Effector CD8-positive, alpha-beta T cell (primary cell): ENCODE results near the gene FDX1.

ENCODE experiments used
- DNase-seq: peaks from one replicate; lab custom pipeline; 2025; lab: John Stamatoyannopoulos, UW

Gene FDX1

DNA sequence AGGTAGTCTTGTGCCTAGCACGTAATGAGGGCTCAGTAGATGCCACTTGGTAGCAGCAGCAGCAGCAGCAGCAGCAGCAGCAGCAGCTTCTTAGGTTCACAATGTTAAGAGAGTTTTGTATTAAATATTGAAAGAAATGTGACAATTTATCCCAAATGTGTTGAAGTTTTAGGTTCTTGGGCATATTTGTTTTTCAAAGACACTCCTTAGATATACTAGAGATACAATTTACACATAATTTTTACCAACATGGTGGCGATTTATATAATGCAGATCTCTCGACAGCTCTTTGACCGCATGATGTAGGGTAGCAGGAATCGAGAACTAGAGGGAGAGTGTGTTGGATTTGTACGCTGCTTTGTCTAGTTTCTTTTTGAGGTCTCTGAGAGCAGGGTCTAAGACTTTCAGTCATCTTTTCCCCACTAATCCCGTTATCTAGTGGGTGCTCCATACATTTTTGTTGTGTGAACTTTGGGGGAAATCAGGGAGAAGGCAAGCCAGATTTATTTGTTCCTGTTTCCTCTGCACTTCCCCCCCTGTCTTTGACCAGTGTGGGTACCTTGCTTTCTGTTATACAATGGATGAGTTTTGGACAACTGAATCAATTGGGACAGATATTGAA lies 1.4 kb downstream of the FDX1 start:
- no peak for DNase-seq

DNA sequence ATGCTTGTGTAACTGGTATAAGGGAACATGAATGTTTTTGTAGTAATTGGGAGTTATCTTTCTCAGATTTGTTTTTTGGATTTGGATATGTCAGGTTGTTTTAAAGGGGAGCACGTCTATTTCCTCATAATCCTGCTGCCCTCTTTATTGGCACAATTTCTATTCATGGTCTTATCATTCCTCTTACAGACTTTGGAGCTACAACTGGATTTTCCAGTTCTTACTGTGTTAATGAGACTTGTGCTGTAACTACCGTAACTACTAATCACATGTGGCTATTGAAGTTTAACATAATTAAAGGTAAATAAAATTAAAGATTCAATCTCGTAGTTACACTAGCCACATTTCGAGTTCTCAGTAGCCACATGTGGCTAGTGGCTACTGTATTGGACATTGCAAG lies 1.9 kb downstream of the FDX1 start:
- no peak for DNase-seq

DNA sequence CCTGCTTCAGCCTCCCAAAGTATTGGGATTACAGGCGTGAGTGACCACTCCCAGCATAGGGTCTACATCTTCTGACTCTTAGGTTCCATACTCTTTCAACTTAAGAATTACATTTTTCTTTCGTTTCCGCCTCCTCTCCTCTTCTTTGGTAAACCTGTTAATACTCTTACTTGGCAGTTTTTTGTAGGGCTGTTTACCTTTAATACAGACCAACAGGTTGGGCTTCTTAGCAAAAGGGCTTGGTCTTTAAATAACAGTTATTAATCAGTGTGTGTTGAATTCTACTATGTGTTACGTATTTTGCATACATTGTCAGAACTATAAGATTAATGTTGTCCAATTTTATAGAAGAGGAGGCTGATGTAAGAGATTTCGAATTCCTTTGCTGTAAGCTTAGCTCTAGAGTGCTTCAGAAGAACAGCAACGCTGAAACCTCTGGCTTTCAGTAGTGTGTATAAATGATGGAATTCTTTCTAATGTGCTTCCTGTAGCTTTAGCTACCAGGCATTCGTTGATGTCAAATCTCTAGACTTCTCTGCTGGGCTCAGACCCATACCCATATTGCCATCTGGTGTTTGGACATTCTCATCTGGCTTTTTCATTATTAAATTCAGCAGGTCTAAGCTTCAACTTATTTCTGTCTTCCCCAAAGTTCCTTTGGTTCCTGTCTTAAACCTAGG lies 3.1 kb downstream of the FDX1 start:
- no peak for DNase-seq

DNA sequence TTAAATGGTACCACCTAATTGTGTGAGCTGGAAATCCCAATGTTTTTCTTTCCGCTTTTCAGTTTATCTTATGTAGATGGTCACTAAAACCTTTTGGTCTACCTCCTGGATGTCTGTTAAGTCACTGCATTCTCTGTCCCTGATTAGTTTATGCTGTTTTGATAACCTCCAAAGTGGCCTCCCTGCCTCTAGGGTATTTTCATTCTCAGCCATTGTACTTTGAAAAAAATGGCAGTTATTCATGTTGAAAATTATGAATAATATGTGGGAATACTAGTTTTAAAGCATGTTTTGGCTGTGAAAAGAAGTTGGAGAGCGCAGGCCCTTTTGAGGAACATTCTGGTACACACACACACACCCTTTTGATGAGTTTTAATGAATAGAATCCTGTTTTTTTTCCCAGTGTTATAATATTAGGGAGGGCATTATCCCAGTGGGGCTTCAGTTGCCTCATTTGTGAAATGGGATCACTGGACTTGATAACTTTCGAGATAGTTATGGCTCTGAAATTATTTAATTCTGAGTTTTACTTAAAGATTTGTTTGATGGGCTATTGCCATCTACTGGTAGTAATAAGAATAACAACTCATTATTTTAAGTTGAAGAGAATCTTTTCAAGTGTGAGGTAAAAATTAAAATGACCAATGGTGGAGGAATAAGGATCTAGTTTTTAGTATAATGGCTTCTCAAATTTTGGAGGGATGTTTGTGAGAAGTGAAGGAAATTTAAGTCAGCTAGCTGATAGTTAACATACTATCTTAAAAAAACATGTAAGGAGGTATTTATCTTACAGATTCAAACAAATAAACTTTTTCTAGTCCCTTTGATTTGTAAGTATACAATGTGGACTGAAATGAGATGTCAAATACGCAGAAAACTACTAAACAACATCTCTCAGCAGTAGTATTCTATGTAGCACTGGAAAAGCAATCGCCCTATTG lies 3.9 kb downstream of the FDX1 start:
- DNase-seq, result no peak

DNA sequence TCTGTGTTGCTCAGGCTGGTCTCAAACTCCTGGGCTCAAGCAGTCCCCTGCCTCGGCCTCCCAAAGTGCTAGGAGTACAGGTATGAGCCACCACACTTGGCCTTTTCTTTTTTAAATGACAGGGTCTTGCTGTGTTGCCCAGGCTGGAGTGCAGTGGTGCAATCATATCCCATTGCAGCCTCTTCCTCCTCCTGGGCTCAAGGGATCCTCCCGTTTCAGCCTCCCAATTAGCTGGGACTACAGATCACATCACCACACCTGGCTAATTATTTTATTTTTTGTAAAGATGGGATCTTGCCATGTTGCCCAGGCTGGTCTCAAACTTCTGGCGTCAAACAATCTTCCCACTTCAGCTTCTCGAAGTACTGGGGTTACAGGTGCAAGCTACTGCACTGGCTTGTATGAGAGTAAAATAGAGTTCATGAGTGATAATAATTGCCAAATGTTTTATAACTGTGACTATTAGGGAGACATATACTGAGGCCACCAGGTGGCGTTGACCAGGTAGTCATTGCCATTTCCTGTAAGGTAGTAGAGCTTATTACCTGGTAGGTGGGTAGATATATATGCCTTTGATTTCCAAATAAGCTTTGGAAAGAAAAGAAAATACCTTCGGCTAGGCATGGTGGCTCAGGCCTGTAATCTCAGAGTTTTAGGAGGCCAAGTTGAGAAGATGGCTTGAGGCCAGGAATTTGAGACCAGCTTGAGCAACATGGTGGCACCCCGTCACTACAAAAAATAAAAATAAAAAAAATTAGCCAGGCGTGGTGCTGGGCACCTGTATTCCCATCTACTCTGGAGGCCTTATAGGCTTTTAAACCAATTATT lies 5.4 kb downstream of the FDX1 start:
- no peak for DNase-seq

DNA sequence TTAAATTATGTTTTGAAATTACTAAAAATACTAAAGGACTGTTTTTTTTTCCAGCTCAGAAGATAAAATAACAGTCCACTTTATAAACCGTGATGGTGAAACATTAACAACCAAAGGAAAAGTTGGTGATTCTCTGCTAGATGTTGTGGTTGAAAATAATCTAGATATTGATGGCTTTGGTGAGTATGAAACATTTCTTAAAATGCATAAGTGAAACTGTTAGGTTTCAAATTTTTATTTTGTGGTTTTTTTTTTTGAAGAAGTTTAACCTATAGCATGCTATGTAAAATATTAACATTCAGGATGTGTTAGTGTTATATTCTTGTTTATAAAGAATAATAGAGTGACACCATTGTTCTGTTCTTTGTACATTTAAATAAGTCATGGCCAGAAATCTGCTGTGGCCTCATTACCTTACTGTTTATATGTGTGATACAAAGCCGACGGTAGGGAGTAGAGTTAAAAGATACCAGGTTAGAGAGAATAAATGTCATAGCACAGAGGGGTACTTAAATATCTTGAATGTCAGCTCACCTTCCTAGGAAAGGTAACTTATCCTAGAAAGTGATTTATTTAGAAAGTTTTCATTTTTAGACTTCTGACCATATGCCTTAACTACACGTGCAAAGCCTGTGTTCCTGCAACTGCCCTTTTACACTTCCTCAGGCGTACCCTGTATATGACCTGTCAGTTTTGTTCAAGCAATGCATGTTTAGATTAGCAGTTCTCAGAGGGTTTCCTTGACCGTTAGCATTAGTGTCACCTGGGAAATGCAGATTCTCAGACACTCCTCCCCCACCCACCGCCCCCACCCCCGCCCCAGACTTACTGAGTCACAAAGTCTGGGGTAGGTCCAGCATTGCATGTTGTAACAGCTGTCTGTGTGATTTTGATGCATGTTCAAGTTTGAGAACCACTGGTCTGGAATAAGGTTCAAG lies 6.3 kb downstream of the FDX1 start:
- no peak for DNase-seq

DNA sequence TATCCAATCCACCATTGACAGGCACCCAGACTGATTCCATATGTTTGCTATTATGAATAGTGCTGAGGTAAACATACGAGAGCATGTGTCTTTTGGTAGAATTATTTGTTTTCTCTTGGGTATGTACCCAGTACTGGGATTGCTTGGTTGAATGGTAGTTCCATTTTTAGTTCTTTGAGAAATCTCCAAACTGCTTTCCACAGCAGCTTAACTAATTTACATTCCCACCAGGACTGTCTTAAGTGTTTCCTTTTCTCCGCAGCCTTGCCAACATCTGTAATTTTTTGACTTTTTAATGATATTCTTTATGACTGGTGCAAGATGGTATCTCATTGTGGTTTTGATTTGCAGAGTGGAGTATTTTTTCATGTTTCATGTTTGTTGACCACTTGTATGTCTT lies 8.3 kb downstream of the FDX1 start:
- DNase-seq, result no peak

DNA sequence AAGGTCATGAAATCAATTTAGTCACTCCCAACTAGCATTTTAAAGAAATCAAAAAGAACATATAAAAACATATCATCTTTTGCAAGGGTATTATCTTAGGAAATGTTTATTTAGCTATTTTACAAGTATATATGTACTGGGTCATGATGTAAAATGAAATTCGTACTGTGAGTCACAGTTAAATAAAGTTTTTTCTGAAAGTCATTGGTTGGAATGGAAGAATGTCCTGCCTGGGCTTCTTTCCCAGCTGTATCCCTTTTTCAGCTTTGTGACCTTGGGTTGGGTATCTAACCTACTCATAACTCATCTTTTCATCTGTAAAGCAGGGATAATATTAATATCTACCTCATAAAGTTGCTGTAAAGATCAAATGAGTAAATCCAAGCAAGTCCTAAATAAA lies 15.7 kb downstream of the FDX1 start:
- no peak for DNase-seq

DNA sequence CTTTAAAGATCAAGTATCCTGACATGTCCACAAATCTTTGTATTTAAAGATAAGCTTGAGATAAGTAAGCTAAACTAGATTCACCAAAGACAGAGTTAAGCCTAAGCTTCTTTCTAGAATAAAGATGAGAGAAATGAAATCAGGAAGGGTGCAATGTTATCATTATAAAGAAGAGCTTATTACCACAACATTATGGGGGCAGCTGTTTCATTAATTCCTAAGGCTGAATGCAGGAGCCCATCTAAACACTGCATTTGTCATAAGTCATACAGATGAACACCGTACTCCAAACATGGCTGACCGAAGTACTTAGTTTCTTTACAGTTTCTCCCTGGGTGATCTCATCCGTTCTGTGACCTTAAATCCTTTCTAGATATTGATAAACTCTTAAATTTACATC lies 16.3 kb downstream of the FDX1 start:
- DNase-seq, result no peak

DNA sequence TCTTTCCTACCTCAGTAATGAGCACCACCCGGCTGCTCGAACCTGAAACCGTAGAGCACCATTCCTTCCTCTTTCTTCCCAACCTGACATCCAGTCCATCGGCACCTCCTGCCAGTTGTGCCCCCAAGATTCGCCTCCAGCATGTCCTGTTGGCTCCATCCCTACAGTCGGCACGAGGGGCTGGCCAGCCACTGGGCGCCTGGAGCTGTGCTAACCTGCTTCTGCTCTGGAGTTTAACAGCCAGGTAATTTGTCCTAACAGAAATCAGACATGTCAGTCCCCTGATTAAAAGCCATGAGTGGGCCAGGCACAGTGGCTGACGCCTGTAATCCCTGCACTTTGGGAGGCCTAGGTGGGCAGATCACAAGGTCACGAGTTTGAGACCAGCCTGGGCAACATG lies 16.8 kb downstream of the FDX1 start:
- no peak for DNase-seq

DNA sequence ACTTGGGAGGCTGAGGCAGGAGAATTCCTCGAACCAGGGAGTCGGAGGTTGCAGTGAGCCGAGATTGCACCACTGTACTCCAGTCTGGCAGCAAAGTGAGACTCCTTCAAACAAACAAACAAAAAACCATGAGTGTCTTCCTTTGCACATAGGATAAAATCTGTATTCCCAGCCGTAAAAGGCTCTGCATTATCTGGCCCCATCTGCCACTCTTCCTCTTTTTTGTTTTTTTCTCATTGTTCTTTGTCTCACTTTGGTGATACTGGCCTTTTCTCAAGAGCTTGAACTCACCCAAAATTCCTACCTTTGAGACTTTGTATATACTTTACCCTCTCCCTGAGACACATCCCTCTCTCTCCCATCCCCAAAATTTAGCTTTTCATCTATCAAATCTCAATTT lies 17.6 kb downstream of the FDX1 start:
- DNase-seq, result no peak

DNA sequence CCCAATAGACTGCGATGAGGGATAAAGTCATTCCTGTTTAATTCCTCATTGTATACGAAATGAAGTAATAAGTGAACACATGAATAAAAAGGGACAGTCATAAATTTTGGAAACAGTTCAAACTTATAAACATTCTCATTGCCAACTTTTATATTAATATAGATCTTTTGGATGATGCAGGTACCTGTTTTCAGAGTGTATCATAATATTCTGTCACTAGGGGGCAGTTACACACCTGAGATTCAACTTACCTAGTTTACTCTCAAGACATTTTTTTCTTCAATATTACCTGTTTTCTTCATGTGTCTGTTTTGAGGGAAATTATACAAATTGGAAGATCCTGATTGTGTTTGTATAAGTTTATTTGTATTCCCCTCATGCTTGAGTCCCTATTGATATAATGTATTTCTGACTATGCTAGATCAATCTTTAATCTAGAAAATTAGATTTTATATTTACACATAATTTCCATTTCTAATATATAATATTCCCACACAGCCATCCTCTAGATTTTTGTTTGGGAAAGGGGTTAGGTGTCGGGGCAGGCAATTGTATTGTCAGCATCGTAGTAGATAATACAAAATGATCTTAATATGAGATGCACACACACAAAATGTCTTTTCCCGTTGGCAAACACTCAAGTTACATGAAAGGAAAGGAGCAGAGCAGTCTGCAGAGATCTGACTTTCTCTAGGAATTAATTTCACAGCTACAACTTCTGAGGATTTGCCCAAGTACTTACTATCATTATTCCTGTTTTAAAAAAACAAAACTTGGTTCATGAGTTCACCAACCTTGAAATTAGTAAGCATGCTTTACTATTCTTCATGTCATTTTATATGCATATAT lies 18.4 kb downstream of the FDX1 start:
- no peak for DNase-seq

DNA sequence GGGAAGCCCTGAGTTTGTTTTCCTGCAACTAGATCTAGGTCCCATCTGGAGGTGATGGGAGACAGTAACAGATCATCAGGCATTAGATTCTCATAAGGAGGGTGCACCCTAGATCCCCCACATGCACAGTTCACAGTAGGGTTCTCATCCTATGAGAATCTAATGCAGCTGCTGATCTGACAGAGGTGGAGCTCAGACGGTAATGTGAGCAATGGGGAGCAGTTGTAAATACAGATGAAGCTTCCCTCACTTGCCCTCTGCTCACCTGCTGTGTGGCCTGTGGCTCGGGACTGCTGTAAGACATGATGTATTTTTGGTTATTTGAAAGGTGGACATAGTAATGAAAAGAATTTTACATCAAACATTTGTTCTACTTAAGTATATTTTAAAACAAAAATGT lies 20.5 kb downstream of the FDX1 start:
- no peak for DNase-seq

DNA sequence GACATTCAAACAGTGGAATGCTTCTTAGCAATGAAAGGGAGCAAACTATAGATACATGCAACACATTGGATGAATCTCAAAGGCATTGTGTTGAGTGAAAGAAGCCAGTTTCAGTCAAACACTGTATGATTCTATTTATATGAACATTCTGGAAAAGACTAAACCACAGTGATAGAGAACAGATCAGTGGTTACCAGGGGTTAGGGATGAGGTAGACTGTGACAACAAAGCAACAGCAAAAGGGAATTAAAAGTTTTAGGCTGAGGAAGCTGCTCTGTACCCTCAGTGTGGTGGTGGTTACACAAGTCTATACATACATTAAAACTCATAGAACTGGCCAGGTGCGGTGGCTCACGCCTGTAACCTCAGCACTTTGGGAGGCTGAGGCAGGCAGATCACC lies 23.0 kb downstream of the FDX1 start:
- no peak for DNase-seq

DNA sequence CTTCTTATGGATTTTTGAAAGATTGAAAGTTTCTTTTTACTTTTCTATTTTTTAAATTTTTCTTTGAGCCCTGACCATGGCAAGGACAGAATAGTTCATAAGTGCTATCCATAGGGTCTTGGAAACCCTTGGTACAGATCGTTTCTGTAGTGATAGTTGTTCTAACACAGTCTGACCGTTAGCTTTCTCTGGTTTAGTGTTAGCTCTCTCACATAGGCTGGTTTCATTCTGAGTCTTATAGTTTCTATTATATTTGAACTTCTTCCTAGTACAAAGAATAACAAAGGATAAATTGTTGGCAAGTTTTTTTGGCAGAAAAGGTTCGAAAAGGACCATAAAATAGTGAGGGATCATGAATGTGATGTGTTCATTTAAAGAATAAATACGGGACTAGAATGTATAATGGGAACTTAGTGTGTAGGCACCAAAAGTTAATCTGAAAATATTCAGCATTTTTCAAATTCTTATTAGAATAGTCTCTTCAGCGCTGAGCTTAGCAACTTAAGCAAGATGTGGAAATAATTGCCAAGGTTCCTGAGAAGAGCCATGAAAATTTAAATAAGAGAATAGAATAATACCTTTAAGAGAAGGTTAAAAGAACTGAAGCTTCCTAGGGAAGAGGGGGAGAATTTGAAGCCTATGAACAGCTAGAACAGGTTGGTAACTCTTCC lies 24.1 kb downstream of the FDX1 start:
- DNase-seq, result no peak

DNA sequence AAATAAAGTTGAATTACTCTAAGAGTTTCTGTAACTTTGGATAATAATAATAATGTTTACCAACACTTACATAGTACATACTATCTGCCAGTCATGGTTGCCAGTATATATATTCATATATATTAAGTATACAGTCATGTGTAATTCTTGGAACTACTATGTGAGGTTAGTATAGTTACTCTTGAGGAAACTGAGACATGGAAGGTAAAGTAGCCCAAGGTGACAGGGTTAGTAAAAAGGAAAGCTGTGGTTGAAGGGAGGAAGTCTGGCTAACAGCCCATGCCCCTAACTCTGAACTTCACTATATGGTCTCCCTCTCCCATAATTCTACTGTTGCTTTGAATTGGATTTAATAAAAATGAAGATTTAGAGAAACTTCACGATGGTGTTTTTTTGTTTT lies 24.9 kb downstream of the FDX1 start:
- no peak for DNase-seq

DNA sequence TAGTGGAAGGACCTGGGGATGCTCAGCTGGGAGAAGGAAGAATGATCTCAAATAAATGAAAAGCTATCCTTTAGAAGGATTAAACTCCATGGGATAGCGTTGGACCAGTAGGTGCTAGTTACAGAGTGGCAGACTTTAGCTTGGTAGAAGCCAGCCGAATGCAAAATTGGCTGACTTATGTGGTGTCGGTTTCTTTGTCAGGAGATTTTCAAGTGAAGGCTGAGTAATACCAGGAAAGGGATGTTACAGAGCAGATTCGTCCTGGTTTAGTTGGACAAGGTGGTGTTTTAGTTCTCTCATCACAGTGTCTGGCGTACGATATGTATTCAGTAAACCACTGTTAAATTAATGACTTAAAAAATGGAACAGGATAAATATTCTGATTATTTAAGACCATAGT lies 26.0 kb downstream of the FDX1 start:
- DNase-seq, result no peak

DNA sequence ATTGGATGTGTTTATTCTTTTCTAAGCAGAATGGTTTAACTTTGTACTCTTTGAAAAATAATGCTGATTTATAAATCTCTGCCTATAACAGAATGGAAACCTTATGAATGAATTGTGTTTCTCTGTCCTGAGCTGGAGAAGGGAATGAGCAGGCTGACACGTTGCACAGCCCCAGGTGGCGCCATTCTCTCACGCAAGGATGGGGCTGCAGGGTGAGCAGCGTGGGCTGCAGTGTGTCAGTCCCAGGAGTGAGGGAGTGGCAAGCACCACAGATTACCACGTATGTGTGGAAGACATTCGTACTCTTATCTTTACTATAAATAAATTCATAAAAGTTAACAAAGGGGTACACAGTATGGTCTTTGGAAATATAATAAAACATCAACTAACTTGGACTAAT lies 33.4 kb downstream of the FDX1 start:
- DNase-seq, result no peak

DNA sequence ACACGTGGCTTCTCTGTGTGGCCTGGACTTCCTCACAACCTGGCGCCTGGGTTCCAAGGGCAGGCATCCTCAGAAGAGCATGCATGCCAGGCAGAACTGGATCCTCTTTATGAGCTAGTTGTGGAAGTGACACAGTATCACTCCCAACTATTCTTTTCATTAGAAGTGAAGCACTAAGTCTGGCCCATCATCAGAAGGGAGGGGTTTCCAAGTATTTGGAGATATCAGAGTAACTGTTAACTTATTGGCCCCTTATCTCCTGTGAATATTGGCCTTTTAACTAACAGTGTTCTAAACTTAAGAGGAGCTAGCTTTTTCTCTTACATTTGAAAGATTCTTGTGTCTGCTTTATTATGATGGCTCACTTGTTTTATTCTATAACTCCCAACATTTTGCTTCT lies 35.5 kb downstream of the FDX1 start:
- no peak for DNase-seq

DNA sequence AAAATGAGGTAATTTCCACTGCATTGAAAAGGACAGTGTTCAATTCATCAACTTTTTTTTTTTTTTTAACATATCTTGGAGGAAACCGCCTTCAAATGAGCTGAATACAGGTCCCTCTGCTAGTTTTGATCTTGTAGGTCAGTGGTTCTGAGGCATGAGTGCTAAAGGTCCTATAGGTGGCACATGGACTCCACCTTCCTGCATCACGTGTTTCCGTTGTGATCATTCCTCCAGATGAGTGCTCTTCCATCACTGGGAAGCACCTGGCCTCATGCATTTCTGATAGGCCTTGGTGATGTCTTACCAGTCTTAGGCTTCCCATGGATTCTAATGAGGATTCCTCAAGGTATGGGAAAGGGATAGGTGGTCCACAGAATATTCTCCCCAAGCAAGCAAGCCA lies 37.8 kb downstream of the FDX1 start:
- no peak for DNase-seq
